ENCODE measurements around the gene INPP5A. TPM values are rescaled to one million over a fixed set of nuclear protein-coding genes. Genes with fewer than 3 reads are reported as not detected.

INPP5A gene
- total RNA-seq, 1 donor from 2014 or later, result 32.8 TPM

DNA sequence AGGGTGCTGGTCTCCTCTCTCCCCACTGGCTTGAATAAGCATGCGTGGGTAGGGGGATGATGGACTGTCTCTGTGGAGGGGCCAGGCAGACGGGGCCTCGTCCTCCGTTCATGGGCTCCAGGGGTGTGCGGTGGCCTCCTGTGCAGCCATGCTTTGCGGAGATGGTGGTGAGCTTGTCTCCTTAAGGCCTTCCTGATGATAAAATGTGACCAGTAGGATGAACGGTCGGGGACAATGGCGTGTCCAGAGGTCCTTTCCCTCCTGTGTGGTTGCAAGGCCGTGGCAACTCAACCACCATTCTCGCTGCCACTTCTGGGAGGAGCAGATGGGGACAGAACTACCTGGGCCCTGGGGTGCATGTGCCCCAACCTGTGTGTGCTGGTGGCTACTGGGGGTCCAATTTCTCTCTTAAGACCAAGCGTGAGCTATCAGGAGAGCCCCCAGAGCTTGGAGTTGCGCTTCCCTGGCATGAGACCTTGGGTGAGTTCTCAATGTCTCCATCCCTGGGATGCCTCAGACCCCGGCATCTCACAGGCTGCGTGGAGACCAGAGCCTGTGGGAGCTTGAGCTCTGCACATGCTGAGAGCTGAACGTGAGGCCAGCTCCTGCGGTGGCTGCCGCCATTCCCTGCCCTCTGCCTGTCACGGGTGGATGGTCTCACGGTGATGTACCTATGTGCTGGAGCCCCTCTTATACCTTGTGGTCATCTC lies 112.2 kb downstream of the INPP5A start:
- no peak for DNase-seq

DNA sequence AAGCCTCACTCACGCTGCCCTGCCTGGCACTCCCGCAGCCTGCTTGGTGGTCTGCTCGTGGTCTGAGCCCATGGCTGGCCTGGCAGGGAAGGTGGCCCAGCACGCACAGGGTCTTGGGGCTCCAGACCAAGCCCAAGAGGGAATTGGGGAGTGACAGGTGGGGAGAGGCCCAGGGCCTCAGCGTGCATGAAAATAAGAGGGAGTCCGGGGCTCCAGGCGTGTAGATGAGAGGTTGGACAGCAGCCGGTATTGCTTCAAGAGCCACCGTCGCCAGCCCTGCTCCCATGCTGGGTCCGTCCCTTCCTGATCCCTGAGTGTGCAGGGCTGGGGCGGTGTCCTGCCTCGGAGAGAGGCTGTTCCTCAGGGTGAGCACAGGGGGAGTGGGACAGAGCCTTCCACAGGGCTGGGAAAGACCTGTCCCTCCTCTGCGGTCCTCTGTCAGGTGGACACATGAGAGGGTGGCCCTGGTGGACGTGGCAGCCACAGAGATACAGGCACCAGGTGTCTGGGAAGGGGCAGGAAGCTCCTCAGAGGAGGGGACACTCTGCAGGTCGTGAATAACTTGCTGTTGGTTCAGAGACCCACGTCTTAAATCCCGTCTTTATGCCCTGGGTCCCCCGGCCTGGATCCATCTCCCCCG lies 113.1 kb downstream of the INPP5A start:
- no peak for DNase-seq

DNA sequence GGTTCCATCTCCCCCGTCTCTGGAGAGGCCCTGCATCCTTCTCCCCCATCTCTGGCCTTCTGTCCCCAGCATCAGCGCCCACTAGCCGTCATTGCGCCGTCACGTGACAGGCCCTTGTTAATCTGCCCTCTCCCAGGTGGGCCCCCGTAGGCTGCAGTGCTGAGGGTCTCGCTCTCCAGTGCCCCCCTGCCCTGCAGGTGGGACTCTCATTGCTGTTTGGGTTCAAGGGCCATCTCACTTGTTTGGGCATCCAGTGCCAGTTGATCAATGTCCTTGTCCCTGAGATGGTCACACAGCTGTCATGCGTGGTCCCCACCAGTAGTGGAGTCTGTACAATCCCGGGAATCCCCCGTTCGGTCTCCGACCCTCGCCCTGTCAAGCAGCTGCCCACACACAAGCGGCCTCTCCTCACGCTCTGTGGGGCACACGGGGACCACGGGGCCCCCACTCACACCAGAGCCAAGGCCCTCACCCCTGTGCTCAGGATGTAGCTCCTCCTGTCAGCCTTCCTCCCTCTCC lies 114.0 kb downstream of the INPP5A start:
- no peak for DNase-seq

DNA sequence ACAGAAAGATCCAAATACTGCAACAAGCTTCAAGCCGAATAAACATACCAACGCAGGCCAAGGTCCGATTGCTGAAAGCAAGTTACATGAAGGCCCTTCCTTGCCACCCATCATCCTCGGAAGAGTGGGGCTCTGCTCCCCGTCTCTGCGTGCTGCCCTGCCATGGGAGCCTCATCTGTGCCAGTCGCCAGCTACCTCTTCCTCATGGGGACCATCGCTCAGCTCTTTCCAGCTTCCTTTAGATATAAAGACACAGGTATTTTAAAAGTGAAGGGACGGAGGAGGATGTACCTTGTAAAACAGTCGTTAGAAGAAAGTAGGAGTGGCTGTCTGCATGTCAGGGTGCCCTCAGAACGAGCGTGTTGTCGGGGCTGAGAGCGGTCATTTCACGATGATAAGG lies 114.9 kb downstream of the INPP5A start:
- DNase-seq, result no peak

DNA sequence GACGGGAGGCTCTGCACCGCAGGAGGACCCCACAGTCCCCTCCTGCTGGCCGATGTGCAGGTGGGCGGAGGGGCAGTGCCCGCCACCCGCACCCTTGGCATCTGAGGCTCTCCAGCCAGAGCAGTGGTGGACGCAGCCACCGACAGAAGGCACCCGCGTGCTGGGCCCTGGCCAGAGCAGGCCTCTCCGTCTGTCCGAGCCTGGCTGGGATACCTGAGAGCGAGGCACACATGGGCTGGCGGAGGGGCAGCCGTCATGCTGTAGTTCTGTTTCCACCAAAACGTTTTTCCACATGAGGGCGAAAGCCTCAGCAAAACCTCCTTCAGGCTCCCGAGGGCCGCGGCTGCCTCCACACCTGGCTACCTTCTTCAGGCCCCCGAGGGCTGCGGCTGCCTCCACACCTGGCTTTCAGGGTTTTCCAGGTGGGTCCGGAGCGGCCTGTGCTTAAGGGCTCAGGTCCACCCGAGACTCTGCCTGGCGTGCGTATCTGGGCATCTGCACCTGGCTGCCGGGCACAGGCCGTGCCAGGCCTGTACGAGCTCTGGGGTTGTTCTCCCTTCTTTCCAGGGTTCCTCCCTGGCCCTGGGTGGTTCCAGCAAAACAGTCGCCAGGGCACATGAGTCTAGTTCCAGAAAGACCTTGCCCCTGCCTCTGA lies 115.5 kb downstream of the INPP5A start:
- no peak for DNase-seq

DNA sequence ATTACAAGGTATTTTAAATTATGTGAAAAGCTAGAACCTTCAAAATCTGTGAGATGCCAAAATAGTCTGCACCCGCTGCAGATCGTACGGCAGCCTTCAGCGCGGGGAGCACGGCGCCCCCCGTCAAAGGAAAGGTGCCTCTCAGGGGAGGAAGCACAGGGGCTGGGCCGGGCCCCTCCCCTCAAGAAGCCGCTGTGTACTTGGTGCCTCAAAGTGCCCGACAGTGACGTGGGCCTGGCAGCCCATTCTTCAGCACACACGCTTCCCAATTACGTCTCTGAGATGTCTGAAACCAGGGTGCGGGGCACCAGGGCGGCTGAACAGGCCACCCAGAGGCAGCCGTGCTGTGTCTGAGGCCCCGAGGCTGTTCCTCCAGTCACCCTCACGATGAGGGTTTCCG lies 116.1 kb downstream of the INPP5A start:
- no peak for DNase-seq

DNA sequence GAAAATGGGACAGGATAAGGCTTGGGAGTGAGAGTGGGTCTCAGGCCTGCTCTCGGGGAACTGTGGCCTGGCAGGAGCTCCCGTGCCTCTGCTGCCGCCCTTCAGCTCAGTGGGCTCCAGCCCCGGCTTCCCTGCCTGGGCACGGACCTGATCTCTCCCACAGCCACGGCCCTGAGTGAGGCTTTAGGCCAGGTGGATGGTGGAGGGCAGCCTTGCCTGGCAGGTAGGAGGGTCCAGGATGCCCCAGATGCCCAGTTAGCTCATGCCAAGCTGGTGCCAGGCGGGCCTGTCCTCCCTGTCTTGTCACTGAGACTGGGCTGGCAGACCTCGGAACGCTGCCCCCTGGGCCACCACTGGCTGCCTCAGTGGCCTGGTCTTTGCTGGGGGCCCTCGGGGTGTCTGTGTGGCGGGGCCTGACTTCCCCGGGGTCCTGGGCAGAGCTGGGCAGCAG lies 116.6 kb downstream of the INPP5A start:
- no peak for DNase-seq

DNA sequence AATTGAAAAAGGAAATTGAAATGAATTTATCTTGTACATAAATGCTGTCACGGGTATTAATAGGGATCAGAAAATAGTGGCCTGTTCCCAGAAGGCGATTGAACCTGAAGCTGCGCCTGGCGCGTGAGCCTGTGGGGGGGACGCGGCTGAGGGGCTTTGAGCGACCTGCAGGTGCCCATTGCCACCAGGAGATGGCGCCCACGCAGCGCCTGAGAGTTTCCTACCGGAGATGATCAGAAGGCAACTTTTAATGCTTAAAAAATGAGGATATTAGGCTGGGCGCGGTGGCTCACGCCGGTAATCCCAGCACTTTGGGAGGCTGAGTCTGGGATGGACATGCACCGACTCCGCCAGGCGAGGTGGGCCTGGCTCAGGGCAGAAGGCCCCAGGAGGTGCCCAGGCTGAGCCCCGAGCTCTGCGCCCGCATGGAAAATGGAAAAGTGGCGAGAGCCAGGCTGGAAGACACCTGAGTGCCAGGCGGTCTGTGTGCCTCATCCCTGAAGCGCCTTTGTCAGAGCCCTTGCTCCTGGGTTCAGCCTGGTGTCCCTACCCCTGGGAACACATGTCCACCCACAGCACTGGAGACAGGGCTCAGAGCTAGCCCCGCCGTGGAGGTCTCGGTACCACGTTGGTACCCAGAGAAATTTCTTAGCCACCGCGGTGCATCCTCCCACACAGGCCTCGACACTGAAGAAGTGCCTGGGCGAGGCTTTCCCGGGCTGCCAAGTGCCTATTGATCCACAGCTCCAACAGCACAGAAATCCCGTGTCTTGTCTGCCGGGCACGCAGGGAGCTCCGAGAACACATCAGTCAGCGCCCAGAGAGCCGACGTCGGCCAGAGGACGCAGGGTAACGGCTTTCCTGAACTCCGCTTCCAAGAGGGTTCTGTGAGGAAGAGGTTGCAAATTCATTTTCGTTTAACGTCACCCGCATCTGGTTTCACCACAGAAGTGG lies 117.4 kb downstream of the INPP5A start:
- DNase-seq, result peak; percentile 82

DNA sequence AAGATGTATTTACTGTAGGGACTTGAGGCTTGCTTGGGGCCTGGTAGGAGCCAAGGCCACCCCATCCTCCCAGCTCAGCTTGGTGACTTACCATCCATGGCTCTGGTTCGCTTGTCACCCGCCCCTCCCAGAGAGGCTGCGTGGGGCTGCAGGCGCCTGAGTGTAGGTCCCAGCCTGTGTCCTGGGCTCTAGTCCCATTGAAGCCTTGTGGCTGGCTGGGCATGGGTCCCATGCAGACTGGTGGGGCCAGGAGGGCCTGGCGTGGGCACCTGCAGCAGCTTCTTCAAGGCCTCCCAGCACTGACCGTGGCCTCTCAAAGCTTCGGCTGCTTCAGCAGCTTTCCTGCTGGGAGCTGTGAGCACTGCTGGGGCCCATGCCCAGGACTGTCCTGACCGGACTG lies 118.1 kb downstream of the INPP5A start:
- no peak for DNase-seq

DNA sequence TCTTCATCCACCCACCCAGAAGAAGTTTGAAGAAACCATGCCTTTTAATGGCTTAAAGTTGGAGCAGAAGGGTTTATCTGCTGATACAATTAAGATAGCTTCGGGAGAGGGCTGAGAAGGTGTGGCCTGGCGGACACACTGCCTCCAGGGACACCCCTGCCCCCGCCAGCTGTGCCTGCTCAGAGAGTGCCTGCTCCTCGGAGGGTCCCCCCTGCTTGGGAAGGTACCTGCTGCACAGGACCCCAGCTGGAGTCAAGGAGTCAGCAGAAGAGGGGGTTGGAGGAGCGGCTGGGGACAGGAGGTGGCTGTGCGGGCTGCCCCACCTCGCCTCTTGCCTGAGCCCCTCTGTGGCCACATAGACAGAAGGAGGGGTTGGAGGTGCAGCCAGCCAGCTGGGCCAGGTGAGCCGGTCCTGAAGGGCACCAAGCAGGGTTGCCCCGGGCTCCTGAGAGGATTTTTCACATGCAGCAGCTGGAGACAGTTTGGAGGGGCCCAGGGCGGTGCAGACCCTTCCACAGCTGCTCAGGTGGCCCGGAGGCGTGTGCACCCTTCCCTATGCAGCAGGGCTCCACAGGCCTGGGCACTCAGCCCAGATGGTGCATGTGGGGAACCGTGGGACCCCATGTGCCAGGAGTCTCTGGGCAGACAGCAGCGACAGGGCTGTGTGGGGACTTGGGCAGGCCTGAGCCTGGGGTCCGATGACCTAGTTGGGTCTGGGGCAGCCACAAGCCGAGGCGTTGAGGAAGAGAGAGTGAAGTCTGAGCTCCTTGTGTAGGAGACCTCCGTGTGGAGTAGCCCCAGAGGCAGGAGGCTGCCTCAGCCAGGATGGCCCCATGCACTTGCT lies 118.9 kb downstream of the INPP5A start:
- no peak for DNase-seq

DNA sequence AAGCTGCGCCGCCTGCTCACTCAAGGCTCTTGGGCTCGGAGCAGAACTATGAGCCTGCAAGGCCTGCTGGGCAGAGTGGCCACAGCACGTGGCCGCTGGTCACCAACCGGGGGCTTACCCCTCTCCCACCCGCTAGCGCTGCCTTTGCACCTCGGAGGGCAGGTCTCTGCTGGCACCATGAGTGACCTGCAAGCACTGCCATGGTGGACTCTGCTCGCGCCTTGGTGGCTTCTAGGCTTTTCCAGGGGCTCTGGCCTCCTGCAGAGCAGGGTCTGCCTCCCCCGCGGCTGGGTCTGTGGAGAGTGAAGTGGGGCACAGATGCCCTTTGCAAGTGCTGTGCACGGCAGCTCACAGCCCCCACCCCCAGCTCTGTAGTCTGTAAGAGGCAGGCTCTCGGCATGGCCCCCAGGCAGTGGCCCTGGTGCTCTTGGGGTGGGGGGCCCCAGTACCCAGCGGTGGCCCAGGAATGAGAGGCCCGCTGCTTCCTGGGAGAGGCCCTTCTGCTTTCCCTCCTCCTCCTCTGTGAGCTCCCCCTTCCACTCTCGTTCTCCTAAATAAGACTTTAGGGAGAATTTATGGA lies 119.6 kb downstream of the INPP5A start:
- DNase-seq, result no peak

DNA sequence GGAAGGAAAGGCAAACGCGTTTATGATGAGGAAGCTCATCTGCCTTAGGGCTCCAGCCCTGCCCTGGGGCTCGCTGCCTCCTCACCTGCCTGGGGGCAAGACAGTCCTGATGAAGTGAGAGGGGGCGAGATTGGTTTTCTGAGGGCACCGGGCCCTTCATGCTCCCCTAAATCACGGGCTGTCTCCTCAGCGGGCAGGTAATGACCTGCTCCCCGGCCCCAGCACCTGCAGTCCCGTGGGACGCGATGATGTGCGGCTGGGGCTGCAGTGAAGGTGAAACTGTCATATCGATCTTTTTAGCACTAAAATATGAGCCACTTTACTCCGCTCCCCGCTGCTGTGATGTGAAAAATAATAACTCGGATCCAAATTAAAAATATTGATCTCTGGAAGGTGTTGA lies 120.2 kb downstream of the INPP5A start:
- no peak for DNase-seq

DNA sequence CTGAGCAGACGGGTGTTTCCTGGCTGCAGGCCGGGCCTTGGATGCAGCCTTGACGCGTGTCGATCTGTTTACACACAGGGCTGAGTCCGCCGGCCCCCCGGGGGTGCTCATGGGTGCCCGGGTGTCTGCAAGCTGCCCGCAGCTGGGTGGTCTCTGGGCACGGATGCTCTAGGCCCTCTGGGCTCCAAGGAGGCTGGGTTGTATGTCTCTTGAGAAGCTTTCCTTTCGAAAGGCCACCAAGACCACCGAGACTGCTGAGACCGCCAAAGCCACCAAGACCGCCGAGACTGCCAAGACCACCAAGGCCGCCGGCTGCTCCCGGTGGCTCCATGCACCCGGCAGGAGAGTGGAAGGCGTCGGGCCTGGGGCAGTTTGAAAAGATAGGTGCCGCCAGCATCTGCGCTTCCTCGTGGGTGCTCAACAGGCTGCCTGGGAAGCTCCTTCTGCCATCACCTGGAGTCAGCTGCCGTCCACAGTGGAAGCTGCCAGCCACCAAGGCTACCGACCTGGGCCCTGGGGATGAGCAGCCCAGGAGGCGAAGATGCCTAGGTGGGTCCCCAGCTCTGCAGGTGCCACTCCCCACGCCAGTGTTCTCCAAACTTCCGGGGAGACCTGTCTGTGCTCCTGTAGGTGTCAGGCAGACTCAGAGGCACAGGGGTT lies 121.1 kb downstream of the INPP5A start:
- no peak for DNase-seq

DNA sequence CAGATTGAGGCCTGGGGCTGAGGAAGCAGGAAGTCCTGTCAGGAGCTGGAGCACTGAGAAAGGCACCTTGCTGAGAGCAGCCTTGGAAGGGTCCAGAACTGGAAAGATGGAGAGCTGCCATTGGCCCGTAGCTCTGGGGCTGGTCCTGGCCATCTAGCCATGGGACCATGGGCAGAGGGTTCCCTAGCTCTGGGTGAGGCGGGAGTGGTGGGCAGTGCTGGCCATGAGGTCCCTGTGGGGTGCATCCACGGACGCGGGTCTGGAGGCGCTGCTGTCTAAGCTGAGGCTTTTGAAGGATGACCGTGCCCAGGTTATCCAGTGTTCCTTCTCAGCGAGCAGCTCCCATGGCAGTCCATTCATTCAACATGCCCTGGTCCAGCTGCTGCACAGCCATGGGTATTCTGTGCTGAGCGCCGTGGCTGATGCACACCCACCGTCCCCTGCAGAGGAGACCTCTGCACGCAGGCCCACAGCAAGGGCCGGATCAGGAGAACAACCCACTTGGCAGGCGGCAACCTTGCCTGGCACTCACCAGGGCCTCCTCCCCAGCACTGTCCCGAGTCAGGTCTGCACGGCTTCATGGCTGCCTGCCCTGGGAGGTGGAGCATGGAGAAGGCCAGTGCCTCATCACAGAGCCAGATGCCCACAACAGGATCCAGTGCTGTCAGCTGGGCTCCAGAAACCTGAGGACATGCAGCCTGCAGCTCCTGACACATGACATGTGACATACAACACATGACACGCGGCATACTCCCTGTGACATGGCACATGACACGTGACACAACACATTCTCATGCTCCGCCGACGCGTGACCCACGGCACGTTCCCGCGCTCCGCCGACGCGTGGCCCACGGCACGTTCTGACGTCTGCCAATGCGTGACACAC lies 121.9 kb downstream of the INPP5A start:
- no peak for DNase-seq

DNA sequence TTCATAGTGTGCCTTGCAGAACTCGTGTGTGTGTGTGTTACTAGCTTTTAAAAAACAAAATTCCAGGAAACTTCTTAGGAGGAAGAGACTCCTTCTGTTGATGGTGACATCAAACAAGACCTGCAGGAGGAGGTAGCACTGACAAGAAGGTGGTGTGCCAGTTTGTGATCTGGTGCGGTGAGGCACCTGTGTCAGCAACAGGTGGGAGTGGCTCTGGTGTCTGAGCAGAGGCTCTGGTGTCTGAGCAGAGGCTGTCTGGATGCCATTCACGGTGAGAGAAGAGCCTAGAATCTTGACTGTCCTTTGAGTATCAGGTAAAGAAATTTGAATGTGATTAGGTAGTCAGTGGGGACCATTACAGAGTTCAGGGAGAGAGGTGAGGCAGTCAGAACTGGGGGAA lies 122.8 kb downstream of the INPP5A start:
- no peak for DNase-seq

DNA sequence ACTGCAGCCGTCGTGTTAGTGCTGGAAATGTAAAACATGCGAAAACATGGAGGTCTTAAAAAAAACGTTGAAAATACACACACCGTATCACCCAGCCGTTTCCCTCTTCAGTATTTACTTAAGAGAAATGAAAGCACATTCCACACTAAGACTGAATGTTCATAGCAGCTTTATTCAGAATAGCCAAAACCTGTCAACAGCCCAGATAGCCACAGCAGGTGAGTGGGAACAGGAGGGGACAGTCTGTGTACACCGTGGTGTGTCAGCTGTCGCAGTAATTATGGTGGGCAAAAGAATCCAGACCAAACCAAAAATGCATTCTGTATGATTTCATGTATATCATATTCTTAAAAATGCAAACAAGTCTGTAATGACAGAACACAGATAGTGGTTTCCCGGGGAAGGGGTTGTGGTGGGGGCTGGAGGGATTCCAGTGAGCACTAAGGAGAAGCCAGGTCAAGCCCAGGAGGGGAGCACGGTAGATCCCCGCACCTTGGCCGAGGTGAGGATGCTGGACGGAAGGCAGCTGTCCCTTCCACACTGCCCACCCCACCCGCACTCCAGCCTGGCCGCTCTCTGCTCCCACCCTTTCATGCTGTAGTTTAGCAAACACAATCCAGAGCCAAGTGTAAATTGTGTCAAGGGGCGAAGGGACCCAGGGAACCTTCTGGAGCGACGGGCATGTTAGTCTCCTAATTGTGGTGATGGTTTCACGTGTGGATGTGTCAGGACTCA lies 124.8 kb downstream of the INPP5A start:
- DNase-seq, result no peak

DNA sequence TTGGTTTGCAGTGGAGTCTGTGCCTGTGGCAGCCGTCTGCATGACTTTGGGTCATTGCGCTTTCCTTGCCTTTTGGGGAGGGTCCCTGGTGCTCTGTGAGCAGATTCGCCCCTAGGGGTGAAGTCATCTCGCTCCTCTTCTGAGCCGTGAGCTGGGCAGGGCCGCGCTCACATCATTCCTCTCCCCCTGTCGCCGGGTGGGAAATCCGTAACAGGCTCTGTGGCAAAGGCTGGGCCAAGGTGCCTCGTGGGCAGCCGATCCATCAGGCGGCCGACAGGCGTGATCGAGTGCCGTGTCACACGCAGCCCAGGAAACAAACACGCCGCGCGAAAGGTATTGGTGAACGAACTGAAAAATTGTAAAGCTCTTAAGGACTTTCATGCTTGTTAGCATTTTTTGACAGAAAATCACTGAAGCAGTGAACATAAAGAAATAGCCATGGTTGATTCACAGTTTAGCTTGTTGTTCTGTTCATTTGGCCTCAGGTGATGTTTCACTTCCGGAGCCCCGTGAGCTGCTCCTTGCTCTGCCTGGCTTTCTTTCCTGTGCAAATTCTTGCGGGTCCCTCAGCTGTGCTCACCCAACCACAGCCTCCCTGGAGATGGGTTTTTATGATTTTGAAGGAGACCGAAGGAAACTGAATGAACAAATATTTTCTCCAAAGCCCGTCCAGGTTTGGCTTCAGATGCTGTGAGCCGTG lies 126.2 kb downstream of the INPP5A start:
- DNase-seq, result no peak

DNA sequence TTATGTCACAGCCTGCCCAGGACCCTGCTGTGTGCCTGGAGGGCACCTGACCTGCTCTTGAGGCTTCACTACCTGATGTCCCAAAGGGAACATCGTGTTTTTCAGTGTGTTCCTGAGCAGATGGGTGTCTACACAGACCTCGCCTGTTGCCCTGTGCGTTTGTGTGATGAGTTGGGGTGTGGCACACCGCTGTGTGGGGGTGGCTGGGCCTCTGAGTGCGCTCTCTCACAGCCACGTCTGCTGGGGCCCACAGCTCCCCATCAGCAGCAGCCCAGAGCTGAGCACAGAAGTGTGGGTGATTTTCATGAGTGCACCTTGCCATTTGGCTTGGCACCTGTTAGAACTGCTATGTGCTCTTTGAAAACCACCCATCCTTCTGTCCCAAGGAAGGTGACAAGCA lies 126.8 kb downstream of the INPP5A start:
- no peak for DNase-seq
